GM12878 (cell line): Measurements from ENCODE around the gene GNG3. TPM values are rescaled to one million over a fixed set of nuclear protein-coding genes. Genes with fewer than 3 reads are reported as not detected.
A peak's percentile ranks its signal among the peaks of the same experiment; 100 is the strongest.

Experiments used
- ASH2L ChIP-seq: fragments of 300-600, 200-600 bp; sonication (generic); IDR thresholded peaks from 2 replicates; pipeline ENCODE4 v1.6.1; 2017; ENCODE audit warnings: low read depth, mild to moderate bottlenecking, borderline replicate concordance
- GABPA ChIP-seq: IDR thresholded peaks from 2 replicates; pipeline ENCODE4 v1.6.1; 2014; ENCODE audit warnings: antibody characterized with exemption, low read depth, mild to moderate bottlenecking, inconsistent platforms
- MEF2A ChIP-seq: IDR thresholded peaks from 2 replicates; pipeline ENCODE4 v1.6.1; 2011; ENCODE audit warnings: low read depth, mild to moderate bottlenecking, low read length, moderate library complexity; ENCODE audit not compliant: insufficient read depth
- MYC ChIP-seq: IDR thresholded peaks from 2 replicates; pipeline ENCODE4 v1.6.1; 2011; ENCODE audit warnings: mild to moderate bottlenecking, low read length, moderate library complexity, inconsistent platforms; ENCODE audit not compliant: insufficient read depth, insufficient replicate concordance, insufficient read length, severe bottlenecking
- PAX8 ChIP-seq: fragments of 450-650 bp; IDR thresholded peaks from 2 replicates; pipeline ENCODE4 v1.6.1; 2017; ENCODE audit warnings: mild to moderate bottlenecking, moderate library complexity
- RCOR1 ChIP-seq: conservative IDR thresholded peaks from 2 replicates; pipeline ENCODE4 v1.6.1; 2012; ENCODE audit warnings: low read depth, low read length, improper control_type of control experiment
- RFX5 ChIP-seq: IDR thresholded peaks from 2 replicates; pipeline ENCODE4 v1.6.1; 2011; ENCODE audit warnings: low read depth, low read length, improper control_type of control experiment
- SMARCA5 ChIP-seq: fragments of 450-650 bp; IDR thresholded peaks from 2 replicates; pipeline ENCODE4 v1.6.1; 2017; ENCODE audit warnings: mild to moderate bottlenecking
- SREBF1 ChIP-seq: IDR thresholded peaks from 2 replicates; pipeline ENCODE4 v1.6.1; 2012; ENCODE audit warnings: mild to moderate bottlenecking, low read length
- TBL1XR1 ChIP-seq: IDR thresholded peaks from 2 replicates; pipeline ENCODE4 v1.6.1; 2012; ENCODE audit warnings: low read depth, low read length, improper control_type of control experiment
- ZNF384 ChIP-seq: IDR thresholded peaks from 2 replicates; pipeline ENCODE4 v1.6.1; 2012; ENCODE audit warnings: low read depth, mild to moderate bottlenecking, low read length, improper control_type of control experiment, borderline replicate concordance
- polyA plus RNA-seq, 11 experiments: library from polyadenylated mRNA; depleted of rRNA in 4 of 11; unstranded in 6 of 11; stranded (reverse) in 5 of 11; fragments of >200 nt; fragmentation: Nextera tagmentation in 4 of 11; fragmentation: Illumina TruSeq in 1 of 11; extraction: Ambion mirVana in 4 of 11; extraction: Trizol in 1 of 11; gene quantifications; 1 replicate in 1 of 11; 2 replicates in 10 of 11; pipeline versions ENCODE4 v1.2.1 to v1.2.3, GENCODE V29; 2011 to 2016; ENCODE audit warnings: inconsistent platforms in 2 of 11, missing spikeins in 2 of 11, low read depth in 1 of 11
- total RNA-seq, 4 experiments: library from RNA; depleted of rRNA in 3 of 4; stranded (reverse); fragments of >200 nt in 3 of 4; fragmentation: Illumina TruSeq in 1 of 4; extraction: Trizol in 1 of 4; gene quantifications; 2 replicates each; pipeline versions ENCODE4 v1.2.1 to v1.2.3, GENCODE V29; 2013 to 2021
- TF ChIP-seq, protein P1 (sequence below): IDR thresholded peaks from 2 replicates; pipeline ENCODE4 v1.6.1; 2012; ENCODE audit warnings: low read depth, low read length, improper control_type of control experiment
- TF ChIP-seq, protein P2 (sequence below): fragments of 450-650 bp; IDR thresholded peaks from 2 replicates; pipeline ENCODE4 v1.6.1; 2017; ENCODE audit warnings: mild to moderate bottlenecking, low read depth, inconsistent platforms; ENCODE audit not compliant: poor library complexity, severe bottlenecking
- TF ChIP-seq, protein P3 (sequence below): IDR thresholded peaks from 2 replicates; pipeline ENCODE4 v1.6.1; 2012; ENCODE audit warnings: mild to moderate bottlenecking, low read depth, low read length
- TF ChIP-seq, protein P4 (sequence below): IDR thresholded peaks from 2 replicates; pipeline ENCODE4 v1.6.1; 2012; ENCODE audit warnings: low read depth, low read length, improper control_type of control experiment
- TF ChIP-seq, protein P5 (sequence below): fragments of 450-650 bp; formaldehyde crosslinking; IDR thresholded peaks from 2 replicates; pipeline ENCODE4 v1.5.0; 2022; ENCODE audit warnings: mild to moderate bottlenecking, missing genetic modification characterization

Gene GNG3
- total and polyA plus RNA-seq, 10 of the 15 experiments (the other 5 are each of a cell fraction or from before 2014, with no cell fraction given): 0.27 to 0.83 (median 0.57) TPM; not detected in 5

DNA sequence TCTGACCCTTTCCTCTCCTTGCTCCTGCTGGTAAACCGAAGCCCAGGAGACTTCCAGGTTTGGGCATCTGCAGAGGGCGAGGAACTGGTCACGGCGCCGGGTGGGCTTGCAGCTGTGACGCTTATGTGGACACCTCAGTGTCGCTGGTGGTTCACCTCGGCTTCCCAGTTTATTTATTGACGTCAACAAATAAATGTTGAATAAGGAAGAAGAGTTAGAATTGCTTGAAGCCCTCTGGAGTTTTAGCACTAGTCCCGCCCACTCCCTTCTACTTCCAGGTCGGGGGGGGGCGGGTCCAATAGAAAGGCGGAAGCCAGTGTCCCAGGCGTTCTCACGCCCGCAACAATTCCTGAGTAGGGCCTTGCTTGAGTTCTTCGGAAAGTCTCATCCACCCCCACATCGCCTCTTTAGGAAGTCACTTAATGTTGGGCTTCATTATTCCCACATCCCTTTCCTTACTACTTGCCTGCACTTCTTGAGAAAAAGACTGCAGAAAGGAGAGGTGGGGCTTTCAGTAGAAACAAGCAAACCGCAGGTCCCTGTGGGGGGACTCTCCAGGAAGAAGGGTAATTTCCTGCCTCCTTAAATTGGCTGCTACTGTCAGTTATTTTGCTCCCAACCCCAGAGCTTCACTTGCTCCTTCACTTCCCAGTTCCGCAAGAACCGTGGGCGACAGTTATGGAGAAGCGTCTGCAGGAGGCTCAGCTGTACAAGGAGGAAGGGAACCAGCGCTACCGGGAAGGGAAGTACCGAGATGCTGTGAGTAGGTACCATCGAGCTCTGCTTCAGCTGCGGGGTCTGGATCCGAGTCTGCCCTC, 20.9 kb downstream of the GNG3 start, which contains the start of gene TTC9C (continued):
- TF ChIP-seq ASH2L (peak; percentile 52; the same call in 1 of the 2 replicates), RCOR1 (0 out of 2 replicates have a peak, but pooled peaks have one; percentile 29), RFX5 (no peak), MYC (no peak), TBL1XR1 (peak; percentile 5; the same call in 1 of the 2 replicates), ZNF384 (no peak), PAX8 (no peak), GABPA (peak; percentile 96), SMARCA5 (peak; percentile 95), MEF2A (no peak), SREBF1 (peak; percentile 61)
- TF ChIP-seq, protein P1, sequence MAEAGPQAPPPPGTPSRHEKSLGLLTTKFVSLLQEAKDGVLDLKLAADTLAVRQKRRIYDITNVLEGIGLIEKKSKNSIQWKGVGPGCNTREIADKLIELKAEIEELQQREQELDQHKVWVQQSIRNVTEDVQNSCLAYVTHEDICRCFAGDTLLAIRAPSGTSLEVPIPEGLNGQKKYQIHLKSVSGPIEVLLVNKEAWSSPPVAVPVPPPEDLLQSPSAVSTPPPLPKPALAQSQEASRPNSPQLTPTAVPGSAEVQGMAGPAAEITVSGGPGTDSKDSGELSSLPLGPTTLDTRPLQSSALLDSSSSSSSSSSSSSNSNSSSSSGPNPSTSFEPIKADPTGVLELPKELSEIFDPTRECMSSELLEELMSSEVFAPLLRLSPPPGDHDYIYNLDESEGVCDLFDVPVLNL: no peak
- TF ChIP-seq, protein P2, sequence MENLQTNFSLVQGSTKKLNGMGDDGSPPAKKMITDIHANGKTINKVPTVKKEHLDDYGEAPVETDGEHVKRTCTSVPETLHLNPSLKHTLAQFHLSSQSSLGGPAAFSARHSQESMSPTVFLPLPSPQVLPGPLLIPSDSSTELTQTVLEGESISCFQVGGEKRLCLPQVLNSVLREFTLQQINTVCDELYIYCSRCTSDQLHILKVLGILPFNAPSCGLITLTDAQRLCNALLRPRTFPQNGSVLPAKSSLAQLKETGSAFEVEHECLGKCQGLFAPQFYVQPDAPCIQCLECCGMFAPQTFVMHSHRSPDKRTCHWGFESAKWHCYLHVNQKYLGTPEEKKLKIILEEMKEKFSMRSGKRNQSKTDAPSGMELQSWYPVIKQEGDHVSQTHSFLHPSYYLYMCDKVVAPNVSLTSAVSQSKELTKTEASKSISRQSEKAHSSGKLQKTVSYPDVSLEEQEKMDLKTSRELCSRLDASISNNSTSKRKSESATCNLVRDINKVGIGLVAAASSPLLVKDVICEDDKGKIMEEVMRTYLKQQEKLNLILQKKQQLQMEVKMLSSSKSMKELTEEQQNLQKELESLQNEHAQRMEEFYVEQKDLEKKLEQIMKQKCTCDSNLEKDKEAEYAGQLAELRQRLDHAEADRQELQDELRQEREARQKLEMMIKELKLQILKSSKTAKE: peak; percentile 68
- TF ChIP-seq, protein P3, sequence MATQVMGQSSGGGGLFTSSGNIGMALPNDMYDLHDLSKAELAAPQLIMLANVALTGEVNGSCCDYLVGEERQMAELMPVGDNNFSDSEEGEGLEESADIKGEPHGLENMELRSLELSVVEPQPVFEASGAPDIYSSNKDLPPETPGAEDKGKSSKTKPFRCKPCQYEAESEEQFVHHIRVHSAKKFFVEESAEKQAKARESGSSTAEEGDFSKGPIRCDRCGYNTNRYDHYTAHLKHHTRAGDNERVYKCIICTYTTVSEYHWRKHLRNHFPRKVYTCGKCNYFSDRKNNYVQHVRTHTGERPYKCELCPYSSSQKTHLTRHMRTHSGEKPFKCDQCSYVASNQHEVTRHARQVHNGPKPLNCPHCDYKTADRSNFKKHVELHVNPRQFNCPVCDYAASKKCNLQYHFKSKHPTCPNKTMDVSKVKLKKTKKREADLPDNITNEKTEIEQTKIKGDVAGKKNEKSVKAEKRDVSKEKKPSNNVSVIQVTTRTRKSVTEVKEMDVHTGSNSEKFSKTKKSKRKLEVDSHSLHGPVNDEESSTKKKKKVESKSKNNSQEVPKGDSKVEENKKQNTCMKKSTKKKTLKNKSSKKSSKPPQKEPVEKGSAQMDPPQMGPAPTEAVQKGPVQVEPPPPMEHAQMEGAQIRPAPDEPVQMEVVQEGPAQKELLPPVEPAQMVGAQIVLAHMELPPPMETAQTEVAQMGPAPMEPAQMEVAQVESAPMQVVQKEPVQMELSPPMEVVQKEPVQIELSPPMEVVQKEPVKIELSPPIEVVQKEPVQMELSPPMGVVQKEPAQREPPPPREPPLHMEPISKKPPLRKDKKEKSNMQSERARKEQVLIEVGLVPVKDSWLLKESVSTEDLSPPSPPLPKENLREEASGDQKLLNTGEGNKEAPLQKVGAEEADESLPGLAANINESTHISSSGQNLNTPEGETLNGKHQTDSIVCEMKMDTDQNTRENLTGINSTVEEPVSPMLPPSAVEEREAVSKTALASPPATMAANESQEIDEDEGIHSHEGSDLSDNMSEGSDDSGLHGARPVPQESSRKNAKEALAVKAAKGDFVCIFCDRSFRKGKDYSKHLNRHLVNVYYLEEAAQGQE: peak; percentile 35; the same call in 1 of the 2 replicates
- TF ChIP-seq, protein P4, sequence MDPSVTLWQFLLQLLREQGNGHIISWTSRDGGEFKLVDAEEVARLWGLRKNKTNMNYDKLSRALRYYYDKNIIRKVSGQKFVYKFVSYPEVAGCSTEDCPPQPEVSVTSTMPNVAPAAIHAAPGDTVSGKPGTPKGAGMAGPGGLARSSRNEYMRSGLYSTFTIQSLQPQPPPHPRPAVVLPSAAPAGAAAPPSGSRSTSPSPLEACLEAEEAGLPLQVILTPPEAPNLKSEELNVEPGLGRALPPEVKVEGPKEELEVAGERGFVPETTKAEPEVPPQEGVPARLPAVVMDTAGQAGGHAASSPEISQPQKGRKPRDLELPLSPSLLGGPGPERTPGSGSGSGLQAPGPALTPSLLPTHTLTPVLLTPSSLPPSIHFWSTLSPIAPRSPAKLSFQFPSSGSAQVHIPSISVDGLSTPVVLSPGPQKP: no peak
- TF ChIP-seq, protein P5, sequence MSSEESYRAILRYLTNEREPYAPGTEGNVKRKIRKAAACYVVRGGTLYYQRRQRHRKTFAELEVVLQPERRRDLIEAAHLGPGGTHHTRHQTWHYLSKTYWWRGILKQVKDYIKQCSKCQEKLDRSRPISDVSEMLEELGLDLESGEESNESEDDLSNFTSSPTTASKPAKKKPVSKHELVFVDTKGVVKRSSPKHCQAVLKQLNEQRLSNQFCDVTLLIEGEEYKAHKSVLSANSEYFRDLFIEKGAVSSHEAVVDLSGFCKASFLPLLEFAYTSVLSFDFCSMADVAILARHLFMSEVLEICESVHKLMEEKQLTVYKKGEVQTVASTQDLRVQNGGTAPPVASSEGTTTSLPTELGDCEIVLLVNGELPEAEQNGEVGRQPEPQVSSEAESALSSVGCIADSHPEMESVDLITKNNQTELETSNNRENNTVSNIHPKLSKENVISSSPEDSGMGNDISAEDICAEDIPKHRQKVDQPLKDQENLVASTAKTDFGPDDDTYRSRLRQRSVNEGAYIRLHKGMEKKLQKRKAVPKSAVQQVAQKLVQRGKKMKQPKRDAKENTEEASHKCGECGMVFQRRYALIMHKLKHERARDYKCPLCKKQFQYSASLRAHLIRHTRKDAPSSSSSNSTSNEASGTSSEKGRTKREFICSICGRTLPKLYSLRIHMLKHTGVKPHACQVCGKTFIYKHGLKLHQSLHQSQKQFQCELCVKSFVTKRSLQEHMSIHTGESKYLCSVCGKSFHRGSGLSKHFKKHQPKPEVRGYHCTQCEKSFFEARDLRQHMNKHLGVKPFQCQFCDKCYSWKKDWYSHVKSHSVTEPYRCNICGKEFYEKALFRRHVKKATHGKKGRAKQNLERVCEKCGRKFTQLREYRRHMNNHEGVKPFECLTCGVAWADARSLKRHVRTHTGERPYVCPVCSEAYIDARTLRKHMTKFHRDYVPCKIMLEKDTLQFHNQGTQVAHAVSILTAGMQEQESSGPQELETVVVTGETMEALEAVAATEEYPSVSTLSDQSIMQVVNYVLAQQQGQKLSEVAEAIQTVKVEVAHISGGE (CRISPR knock-in tag): no peak
